ENCODE results near the gene MFAP3L.
A peak's percentile ranks its signal among the peaks of the same experiment; 100 is the strongest.
"Not testable (repeated sequence)": the region's sequence is repeated elsewhere in the genome, so short reads cannot be mapped to it uniquely, and the experiment has no call there.

Gene MFAP3L

GRCh38 chr4:169987327-169988228, 38.6 kb downstream of the MFAP3L start:
- DNase-seq (ENCODE audit: low spot score): no peak

GRCh38 chr4:169986369-169986768, 39.8 kb downstream of the MFAP3L start:
- no peak for DNase-seq (ENCODE audit: low spot score)

GRCh38 chr4:169985881-169986280, 40.3 kb downstream of the MFAP3L start:
- no peak for DNase-seq (ENCODE audit: low spot score)

- no peak for DNase-seq (ENCODE audit: low spot score)
Observed at GRCh38 chr4:169984745-169985144, 41.5 kb downstream of the MFAP3L start.

GRCh38 chr4:169984173-169984572, 42.0 kb downstream of the MFAP3L start:
- no peak for DNase-seq (ENCODE audit: low spot score)

GRCh38 chr4:169976951-169977350, 49.2 kb downstream of the MFAP3L start:
- DNase-seq (ENCODE audit: low spot score): no peak

- peak; percentile 52 for DNase-seq (ENCODE audit: low spot score)
Observed at GRCh38 chr4:169975838-169976796, 50.1 kb downstream of the MFAP3L start.

- no peak for DNase-seq (ENCODE audit: low spot score)
Observed at GRCh38 chr4:169975131-169975837, 50.9 kb downstream of the MFAP3L start.

GRCh38 chr4:169971456-169972015, 54.7 kb downstream of the MFAP3L start:
- DNase-seq (ENCODE audit: low spot score): no peak

GRCh38 chr4:169968999-169969398, 57.2 kb downstream of the MFAP3L start:
- no peak for DNase-seq (ENCODE audit: low spot score)

- no peak for DNase-seq (ENCODE audit: low spot score)
Observed at GRCh38 chr4:169963998-169964397, 62.2 kb downstream of the MFAP3L start.

GRCh38 chr4:169959254-169959653, 66.9 kb downstream of the MFAP3L start:
- no peak for DNase-seq (ENCODE audit: low spot score)

- DNase-seq (ENCODE audit: low spot score): no peak
Observed at GRCh38 chr4:169958629-169959028, 67.6 kb downstream of the MFAP3L start.

GRCh38 chr4:169957785-169958184, 68.4 kb downstream of the MFAP3L start:
- DNase-seq (ENCODE audit: low spot score): no peak

- DNase-seq (ENCODE audit: low spot score): no peak
Observed at GRCh38 chr4:169956091-169956843, 69.9 kb downstream of the MFAP3L start.

- DNase-seq (ENCODE audit: low spot score): no peak
Observed at GRCh38 chr4:169955521-169955920, 70.7 kb downstream of the MFAP3L start.

GRCh38 chr4:169952236-169953002, 73.8 kb downstream of the MFAP3L start:
- DNase-seq (ENCODE audit: low spot score): no peak

- no peak for DNase-seq (ENCODE audit: low spot score)
Observed at GRCh38 chr4:169948271-169948670, 77.9 kb downstream of the MFAP3L start.

GRCh38 chr4:169945636-169946035, 80.6 kb downstream of the MFAP3L start:
- no peak for DNase-seq (ENCODE audit: low spot score)

- DNase-seq (ENCODE audit: low spot score): not testable (repeated sequence)
Observed at GRCh38 chr4:169943601-169944000, 82.6 kb downstream of the MFAP3L start.

Measured in ecto neural progenitor cell (in vitro differentiated cells).